GM11168 (cell line): Measurements from ENCODE around the gene TULP4.

Experiments used
- in situ Hi-C: fragments of 300-500 bp; cut with MboI; formaldehyde crosslinking; loops from one replicate; pipeline ENCODE4 v1.12.0; 2022; ENCODE audit warnings: low sequenced_read_pairs; ENCODE audit not compliant: unreplicated experiment

The TULP4 gene

DNA sequence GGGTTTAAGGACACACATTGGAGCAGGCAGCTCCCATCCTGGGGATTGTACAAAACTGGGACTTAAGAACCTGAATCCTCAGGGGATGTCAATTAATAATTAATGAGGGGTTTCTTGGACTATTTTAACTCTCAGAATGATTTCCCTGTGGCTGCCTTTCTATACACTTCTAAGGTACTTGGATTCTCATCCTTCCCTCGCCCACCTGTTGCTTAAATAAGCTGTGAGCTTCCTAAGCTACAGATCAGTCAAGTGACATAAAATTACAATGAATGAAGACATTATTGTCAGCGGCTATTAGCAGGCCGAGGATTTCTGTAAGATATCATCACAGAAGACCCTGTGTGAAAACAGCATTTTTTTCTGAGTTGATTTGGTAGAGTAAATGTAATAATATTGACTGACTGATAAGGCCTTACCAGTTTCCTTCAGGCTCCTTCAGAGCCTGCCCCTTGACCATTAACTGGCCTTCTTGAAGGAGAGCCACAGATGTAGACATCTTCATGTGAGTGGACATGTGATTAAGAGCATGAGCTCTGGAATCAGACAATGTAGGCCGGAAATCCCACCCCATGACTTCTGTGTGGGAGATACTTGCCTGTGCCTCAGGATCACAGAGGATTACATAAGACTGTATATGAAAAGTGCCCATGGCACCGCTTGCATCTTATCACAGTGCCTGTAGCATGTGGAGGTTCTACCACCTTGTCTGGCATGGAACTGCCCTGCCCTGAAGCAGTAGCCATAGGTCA is 101.7 kb downstream of the TULP4 start:
- in situ Hi-C loops, result no loop called here

DNA sequence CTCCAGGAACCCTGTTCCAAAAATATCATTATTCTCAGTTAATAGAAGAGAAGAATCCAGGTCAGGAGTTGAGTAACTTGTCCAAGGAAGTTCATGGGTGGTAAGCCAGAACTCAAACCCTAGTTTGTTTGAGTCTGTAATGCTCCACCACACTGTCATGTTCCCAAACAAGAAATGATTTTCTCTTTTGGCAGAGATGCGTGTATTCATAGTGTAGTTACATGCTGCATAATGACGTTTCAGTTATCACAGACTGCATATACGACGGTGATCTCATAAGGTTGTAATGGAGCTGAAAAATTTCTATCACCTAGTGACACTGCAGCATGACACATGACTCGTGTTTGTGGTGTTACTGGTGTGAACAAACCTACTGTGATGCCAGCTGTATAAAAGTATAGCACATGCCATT is 102.6 kb downstream of the TULP4 start:
- in situ Hi-C loops, result no loop called here

DNA sequence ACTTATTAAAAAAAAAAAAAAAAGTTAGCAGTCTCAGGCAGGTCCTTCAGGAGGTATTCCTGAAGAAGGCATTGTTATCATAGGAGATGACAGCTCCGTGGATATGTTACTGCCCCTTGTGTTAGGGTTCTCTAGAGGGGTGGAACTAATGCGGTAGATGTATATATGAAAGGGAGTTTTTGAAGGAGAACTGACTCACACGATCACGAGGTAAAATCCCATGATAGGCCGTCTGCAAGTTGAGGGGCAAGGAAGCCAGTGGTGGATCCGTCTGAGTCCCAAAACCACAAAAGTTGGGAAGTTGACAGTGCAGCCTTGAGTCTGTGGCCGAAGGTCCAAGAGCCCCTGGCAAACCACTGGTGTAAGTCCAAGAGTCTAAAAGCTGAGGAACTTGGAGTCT is 103.4 kb downstream of the TULP4 start:
- in situ Hi-C loops, result no loop called here

DNA sequence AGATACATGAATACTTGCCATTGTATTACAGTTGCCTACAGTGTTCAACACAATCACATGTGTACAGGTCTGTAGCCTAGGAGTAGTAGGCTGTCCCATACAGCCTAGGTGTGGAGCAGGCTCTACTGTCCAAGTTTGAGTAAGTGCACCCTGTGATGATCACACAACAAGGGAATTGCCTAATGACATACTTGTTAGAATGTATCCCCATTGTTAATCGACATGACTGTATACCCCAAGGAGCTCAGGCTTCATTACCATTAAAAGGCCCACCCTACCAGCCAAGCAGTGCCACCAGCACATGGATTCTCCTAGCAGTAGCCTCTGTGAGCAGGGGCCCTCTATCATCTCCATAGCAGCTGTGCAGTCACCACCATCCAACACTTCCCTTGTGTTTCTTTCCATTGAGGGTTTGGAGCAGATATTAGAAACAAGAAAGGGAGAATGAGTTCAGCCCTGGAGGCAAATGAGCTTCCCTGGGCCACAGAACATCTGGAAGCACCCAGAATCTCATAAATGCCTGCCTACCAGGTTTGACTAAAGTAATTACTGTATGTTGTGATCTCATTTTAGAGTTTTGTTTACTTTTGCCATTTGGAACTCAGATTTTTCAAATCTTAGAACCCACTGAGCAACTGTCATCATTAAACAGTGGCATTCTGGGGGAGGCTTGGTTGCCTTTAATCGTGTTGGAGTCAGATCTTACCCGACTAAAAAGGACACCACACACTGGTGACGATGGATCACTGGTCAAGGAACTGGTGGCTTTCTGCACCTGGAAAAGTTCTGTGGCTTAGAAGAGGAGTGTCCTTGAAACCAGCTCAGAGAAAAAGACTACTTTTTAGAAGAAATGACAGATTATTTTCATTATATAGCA is 104.9 kb downstream of the TULP4 start:
- in situ Hi-C loops, result no loop called here

DNA sequence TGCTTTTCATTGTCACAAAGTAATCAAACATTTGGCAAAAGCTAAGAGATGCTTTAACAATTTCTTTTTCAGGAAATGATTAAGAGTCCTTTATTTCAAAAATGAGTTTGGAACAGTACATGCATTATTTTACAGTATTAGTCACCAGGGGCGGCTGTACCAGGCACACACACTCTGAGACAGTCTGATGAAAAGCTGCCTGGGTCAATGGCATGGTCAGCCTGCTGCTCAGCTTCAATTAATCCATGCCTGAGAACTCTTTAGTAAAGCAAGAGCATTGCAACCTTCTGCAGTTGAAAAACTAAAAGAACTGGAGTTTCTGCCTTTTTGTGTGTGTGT is 105.5 kb downstream of the TULP4 start:
- in situ Hi-C loops, result no loop called here

DNA sequence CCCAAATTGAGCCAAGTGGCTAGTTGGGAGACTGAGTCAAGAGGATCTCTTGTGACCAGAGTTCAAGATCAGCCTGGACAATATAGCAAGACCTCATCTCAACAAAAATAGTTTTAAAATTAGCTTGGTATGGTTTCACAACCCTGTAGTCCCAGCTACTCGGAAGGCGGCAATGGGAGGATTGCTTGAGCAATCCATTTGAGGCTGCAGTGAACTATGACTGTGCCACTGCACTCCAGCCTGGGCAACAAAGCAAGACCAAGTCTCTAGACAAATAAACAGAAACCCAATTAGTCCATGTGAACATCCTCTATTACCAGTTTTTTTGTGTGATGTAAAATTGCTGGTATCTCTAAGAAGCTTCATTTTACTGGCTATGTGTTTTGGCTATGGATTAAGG is 106.2 kb downstream of the TULP4 start:
- in situ Hi-C loops, result no loop called here

DNA sequence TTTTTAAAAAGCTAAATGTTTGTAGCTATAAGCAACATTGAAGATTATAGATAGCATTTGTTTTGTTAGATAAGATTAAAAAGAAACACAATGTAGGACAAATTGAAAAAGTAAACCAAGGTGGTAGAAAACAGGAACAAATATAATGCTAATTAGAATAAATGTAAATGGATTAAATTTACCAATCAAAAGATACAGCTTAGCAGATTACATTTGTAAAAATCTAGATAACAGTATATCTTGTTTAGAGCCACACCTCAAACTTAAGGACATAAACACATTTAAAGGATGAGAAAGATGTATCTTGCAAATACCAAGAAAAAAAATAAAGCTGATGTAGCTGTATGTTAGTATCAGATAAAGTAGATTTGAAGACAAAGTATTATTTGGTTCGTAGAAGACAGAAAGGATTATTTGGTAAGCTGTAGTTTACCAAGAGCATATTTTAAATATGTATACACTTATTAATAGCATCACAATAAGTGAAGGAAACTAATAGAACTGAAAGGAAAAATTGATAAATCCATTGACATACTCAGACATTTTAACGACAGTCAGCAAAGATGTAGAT is 107.2 kb downstream of the TULP4 start:
- in situ Hi-C loops, result no loop called here

DNA sequence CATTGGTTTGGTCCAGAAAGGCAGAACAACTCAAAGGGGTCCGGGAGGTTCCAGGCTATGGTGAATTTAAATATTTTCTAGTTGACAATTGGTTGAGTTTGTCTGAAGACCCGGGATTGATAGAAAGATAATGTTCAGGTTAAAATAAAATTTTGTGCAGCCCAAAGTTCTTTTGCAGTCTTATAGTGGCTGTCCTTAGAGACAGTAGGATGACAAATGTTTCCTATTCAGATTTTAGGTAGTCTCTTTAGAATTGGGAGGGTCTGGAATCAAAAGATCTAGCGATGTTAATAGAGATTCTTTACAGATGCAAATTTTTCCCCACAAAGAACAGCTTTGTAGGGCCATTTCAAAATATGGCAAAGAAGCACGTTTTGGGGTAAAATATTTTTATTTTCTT is 109.1 kb downstream of the TULP4 start:
- in situ Hi-C loops, result no loop called here

DNA sequence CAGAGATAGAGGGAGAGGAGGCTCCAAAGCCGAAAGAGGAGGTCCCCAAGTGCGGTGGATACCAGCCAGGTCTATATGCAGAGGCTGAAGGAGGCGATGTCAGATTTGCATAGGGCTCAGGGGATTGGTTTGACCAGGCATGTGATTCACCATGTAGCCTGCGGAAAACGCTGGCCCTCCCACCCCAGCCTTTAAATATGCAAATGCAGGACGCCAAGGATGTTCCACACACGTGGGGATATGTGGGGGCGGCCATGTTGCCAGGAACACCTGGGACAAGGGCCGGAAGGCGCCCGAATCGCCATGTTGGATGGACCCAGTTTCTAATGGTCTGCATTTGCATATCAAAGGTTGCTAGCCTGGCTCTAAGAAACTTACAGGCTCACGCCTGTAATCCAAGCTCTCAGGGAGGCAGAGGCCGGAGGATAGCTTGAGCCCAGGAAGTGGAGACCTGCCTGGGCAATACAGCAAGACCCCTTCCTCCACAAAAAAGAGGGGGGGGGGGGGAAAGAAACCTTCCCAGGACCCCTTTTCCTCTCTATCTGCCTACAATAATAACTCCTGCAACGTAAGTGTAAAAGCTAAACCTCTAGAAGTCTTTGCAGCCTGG is 110.5 kb downstream of the TULP4 start:
- in situ Hi-C loops, result no loop called here

DNA sequence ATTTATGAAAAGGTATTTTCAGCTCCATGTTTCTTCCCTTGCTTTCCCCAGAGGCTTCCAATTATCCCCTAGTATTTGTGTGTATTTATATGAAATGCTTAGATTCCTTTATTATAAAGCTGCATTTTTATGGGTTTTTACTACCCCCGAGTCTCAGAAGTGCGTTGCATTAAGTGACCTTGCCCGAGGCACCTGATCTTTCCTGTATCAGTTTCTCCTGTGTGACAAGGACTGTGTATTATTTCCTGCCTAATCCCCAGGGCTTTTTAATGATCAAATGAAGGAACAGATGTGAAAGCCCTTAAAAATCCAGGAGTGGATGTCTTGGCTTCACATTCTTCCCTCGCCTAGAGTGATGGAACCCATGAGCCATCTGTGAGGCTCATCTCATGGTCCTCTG is 118.8 kb downstream of the TULP4 start:
- in situ Hi-C loops, result no loop called here

DNA sequence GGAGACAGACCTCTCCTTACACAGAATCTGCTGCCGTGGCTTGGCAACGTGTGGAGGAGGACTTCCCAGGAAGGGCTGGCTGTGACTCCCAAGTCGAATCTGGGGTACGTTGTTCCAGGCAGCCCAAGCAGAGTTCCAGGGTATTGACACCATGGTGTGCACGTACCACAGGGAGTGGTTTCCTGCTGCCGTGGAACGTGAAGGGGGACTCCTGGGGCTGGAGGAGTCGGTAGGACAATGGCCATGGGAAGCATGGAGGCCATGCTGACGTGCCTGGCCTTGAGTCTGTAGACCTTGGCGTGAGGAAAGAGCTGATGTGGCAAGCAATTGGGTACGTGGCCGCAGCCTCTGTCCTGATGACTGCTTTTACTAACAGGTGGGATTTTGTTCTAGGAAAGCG is 119.3 kb downstream of the TULP4 start:
- in situ Hi-C loops, result no loop called here

DNA sequence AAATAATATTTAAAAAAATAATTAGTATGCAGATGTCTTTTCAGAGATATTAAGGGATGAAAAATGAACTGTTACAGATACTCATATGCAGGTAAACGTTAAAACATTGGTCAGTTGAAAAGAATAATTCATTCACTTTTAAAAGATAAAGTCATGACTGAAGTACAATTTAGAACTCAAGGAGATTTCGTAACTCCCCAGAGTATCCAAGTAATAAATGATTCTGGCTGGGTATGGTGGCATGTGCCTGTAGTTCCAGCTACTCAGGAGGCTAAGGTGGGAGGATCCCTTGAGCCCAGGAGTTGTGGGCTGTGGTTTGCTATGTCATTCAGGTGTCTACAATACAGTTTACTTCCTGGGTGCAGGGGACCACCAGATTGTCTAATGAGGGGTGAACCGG is 125.3 kb downstream of the TULP4 start:
- in situ Hi-C loops, result no loop called here

DNA sequence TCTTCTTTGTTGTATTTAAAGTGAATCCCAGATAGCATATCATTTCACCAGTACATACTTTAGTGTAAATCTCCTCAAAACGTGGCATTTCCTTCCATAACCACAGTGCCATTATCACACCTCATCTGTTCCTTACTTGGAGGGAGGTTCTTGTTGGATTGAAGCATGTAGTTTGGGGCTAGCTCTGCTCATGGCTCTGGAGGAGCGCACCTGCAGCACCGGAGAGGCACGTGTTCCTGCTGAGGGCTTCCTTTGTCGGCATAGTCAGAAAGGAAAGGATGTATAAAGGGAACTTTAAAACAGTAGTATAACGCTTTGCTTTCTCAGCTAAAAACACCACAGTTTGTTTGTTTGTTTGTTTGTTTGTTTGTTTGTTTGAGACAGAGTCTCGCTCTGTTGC is 126.0 kb downstream of the TULP4 start:
- in situ Hi-C loops, result no loop called here

DNA sequence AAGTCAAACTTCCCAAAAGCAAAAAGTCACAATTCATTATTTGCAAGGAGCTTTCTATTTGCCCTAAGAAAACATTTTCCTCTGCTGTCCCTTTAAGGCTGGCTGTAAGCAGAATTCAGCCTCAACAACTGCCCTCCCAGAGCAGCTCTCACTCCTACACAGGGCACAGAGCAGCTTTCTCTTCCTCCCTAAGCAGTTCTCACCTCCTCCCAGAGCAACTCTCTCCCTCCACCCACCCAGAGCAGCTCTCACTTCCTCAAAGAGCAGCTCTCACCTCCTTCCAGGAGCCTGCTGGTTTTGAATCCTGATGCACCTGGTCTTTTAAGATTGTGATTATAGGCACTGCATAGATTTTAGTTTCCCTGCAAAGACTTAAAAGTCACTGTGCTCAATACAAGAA is 127.0 kb downstream of the TULP4 start:
- in situ Hi-C loops, result no loop called here

DNA sequence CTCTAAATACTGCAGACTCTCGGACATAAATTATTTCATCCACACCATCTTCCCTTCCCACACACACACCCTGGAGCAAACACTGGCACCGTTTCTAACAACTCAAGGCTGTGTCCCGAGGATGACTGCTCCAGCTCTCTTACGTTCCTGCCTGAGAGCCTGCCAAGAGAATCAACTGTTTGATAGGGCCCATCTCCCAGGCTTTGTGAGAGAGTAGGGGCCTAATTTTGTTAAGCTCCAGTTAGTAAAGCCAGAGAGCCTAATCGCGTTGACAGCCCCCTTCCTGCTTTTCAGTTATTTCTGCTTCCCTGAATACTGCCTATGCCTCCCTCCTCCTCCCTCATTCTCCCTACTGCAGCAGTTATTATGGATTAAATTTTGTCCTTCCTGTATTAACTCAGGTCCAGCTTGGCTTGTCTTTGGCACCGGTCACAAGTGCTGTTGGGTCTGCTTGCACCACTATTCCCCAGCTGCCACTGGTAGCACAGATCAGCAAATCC is 129.5 kb downstream of the TULP4 start:
- in situ Hi-C loops, result no loop called here

DNA sequence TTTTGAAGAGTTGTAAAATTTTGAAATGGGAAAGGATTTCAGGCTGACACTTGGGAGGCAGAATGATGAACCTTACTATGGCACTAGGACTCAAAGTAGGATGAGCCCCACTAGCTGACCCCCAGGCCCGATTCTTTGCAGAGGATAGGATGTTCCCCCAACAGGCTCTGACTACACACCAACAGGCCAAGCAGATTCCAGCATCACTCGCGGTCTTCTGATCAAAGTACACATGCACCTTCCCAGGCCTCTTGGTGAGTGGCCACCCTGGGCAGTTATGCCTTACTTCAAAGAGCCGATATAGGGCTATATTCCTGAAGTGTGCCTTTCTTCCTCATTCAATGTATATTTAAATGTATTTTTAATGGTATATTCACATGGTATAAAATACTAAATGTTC is 130.0 kb downstream of the TULP4 start:
- in situ Hi-C loops, result no loop called here

DNA sequence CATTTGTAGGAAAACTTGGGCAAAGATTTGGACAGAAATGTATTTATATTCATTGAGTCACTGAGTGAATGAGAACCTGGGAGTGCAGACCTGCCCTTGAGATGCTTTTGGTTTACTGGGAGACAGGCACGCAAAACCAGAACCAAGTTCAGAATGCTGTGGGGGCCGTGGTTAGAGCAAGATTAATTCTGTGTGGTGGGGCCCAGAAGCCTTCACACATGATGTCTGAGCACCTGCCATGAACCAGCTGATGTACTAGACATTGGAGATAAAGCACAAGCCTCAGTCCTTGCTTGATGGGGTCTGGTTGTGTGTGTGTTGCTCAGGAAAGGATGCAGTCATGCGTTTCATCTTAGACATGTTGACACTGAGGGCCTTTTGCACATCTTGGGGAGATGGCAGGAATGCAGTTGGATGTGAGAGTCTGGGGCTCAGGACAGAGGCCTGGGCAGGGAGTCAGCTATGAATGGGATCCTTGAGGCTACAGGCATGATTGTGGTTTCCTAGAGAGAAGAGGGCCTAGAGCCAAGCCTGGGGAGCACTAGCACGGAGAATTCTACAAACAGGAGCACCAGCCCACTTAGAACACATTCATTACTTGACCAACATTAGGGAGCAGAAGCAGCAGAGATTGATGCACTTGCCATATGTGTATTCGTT is 133.3 kb downstream of the TULP4 start:
- in situ Hi-C loops, result no loop called here

DNA sequence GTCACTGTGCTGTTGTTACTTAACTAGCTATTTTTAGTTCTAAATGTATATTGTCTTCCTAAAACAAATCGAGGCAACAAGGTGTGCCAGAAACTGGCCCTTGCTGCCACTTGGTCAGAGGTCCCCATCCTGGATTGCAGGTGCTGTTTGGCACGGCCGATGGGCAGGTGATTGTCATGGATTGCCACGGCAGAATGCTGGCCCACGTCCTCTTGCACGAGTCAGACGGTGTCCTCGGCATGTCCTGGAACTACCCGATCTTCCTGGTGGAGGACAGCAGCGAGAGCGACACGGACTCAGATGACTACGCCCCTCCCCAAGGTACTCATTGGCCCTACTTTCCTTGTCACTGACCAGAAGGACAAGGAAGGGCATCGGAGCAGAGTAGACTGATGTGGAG is 136.6 kb downstream of the TULP4 start:
- in situ Hi-C loops, result no loop called here

DNA sequence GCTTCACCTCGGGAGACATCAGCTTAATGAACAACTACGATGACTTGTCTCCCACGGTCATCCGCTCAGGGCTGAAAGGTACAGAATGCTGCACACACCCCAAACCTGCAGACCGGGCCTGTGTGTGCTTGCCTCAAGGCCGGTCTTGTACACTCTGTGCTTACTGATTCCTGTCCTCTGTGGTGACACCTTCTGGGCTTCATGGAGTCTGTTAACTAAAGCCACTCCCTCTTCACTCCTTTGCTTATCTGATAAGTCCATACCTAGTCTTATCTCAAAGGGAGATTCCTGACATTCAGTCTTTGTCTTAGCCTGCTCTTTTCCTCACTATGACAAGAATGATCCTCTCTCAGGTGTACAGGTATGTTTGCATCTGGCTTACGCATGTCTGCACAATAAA is 139.9 kb downstream of the TULP4 start:
- in situ Hi-C loops, result no loop called here

DNA sequence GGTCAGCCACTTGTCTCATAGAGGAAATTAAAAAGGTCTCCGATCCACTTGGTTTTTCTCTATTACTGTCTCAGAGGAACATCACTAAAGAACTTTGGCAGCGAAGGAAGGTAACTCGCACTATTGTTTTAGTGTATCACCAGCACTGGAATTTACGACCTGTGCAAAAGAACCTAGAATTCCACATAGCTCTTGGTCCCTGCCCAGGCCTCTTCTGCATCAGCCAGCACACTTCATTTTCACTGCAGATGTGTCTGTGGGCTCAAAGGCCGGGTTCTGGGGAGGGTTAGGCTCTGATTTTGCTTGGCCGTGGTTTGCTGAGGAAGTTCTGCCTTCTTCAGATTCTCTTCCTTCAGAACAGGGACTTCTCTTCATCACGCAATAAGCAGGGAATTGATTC is 144.9 kb downstream of the TULP4 start:
- in situ Hi-C loops, result no loop called here
